ENCODE data around the gene CST5. TPM values are rescaled to one million over a fixed set of nuclear protein-coding genes. Genes with fewer than 3 reads are reported as not detected.

The CST5 gene
- total RNA-seq, 1 donor from 2014 or later, result 0.50 TPM

GRCh38 chr20:23889775-23890187 is 10.2 kb upstream of the CST5 start:
- H2AFZ ChIP-seq (ENCODE audit: low read depth, low read length), result no peak overlapping the region
- H3K79me2 ChIP-seq (ENCODE audit: insufficient read depth, low read length), result no peaks in the 10 kb centered on the region
- H3K27ac Mint-ChIP-seq (ENCODE audit: unreplicated experiment), result no peak overlapping the region
- peaks cover 8% of the 10 kb centered on the region for H3K4me1 Mint-ChIP-seq (ENCODE audit: low read depth, unreplicated experiment)
- peaks cover 22% of the 10 kb centered on the region for H3K27me3 Mint-ChIP-seq (ENCODE audit: low read depth, unreplicated experiment)
- H3K9me3 Mint-ChIP-seq (ENCODE audit: unreplicated experiment), result no peaks in the 10 kb centered on the region
- H3K9ac ChIP-seq (ENCODE audit: low read length), result no peak overlapping the region
- H3K36me3 ChIP-seq (ENCODE audit: insufficient read depth, low read length), result no peaks in the 10 kb centered on the region
- H3K9me3 ChIP-seq (ENCODE audit: insufficient read depth, low read depth, low read length), result no peaks in the 10 kb centered on the region
- H3K27me3 ChIP-seq (ENCODE audit: insufficient read depth, low read length), result no peaks in the 10 kb centered on the region
- DNase-seq (ENCODE audit: low read depth), result no peak
- no peak overlapping the region for H3K4me3 Mint-ChIP-seq (ENCODE audit: unreplicated experiment)
- FAIRE-seq, result no peak
- H4K20me1 ChIP-seq (ENCODE audit: insufficient read depth, low read length), result no peaks in the 10 kb centered on the region
- TF ChIP-seq CTCF (IDR thresholded peaks at IDR 0.05; ENCODE audit: insufficient read depth, low read depth, low read length) (peak; percentile 52), EZH2 (IDR thresholded peaks at IDR 0.05; ENCODE audit: insufficient read depth, low read length) (no peak)
- no peak overlapping the region for H3K27ac ChIP-seq (ENCODE audit: low read depth, low read length)
- H3K4me2 ChIP-seq (ENCODE audit: low read length), result no peak overlapping the region
- no peaks in the 10 kb centered on the region for H3K4me1 ChIP-seq (ENCODE audit: insufficient read depth, low read length)
- no peaks in the 10 kb centered on the region for H3K36me3 Mint-ChIP-seq (ENCODE audit: low read depth, unreplicated experiment)
- no peak overlapping the region for H3K4me3 ChIP-seq (ENCODE audit: insufficient read depth, low read depth, low read length)

GRCh38 chr20:23887856-23888255 is 8.3 kb upstream of the CST5 start:
- H3K27me3 Mint-ChIP-seq (ENCODE audit: low read depth, unreplicated experiment), result peaks cover 20% of the 10 kb centered on the region
- FAIRE-seq (no peak), DNase-seq (ENCODE audit: low read depth) (no peak)
- no peak overlapping the region for H3K4me3 Mint-ChIP-seq (ENCODE audit: unreplicated experiment)
- TF ChIP-seq CTCF (IDR thresholded peaks at IDR 0.05; ENCODE audit: insufficient read depth, low read depth, low read length) (no peak), EZH2 (IDR thresholded peaks at IDR 0.05; ENCODE audit: insufficient read depth, low read length) (no peak)
- no peak overlapping the region for H3K4me3 ChIP-seq (ENCODE audit: insufficient read depth, low read depth, low read length)
- no peaks in the 10 kb centered on the region for H3K9me3 ChIP-seq (ENCODE audit: insufficient read depth, low read depth, low read length)
- H4K20me1 ChIP-seq (ENCODE audit: insufficient read depth, low read length), result no peaks in the 10 kb centered on the region
- H3K79me2 ChIP-seq (ENCODE audit: insufficient read depth, low read length), result no peaks in the 10 kb centered on the region
- no peaks in the 10 kb centered on the region for H3K9me3 Mint-ChIP-seq (ENCODE audit: unreplicated experiment)
- H3K27me3 ChIP-seq (ENCODE audit: insufficient read depth, low read length), result no peaks in the 10 kb centered on the region
- no peak overlapping the region for H2AFZ ChIP-seq (ENCODE audit: low read depth, low read length)
- H3K4me2 ChIP-seq (ENCODE audit: low read length), result no peak overlapping the region
- no peak overlapping the region for H3K27ac Mint-ChIP-seq (ENCODE audit: unreplicated experiment)
- H3K36me3 ChIP-seq (ENCODE audit: insufficient read depth, low read length), result no peaks in the 10 kb centered on the region
- no peaks in the 10 kb centered on the region for H3K4me1 ChIP-seq (ENCODE audit: insufficient read depth, low read length)
- no peaks in the 10 kb centered on the region for H3K36me3 Mint-ChIP-seq (ENCODE audit: low read depth, unreplicated experiment)
- no peak overlapping the region for H3K9ac ChIP-seq (ENCODE audit: low read length)
- H3K27ac ChIP-seq (ENCODE audit: low read depth, low read length), result no peak overlapping the region
- peaks cover 15% of the 10 kb centered on the region for H3K4me1 Mint-ChIP-seq (ENCODE audit: low read depth, unreplicated experiment)

- FAIRE-seq (no peak), DNase-seq (ENCODE audit: low read depth) (no peak)
- Mint-ChIP-seq H3K4me1 (ENCODE audit: low read depth, unreplicated experiment) (peaks cover 32% of the 10 kb centered on the region), H3K9me3 (ENCODE audit: unreplicated experiment) (no peaks in the 10 kb centered on the region), H3K27ac (ENCODE audit: unreplicated experiment) (no peak overlapping the region), H3K27me3 (ENCODE audit: low read depth, unreplicated experiment) (peaks cover 20% of the 10 kb centered on the region), H3K4me3 (ENCODE audit: unreplicated experiment) (no peak overlapping the region), H3K36me3 (ENCODE audit: low read depth, unreplicated experiment) (no peaks in the 10 kb centered on the region)
- no peak overlapping the region for H2AFZ ChIP-seq (ENCODE audit: low read depth, low read length)
- no peak overlapping the region for H3K9ac ChIP-seq (ENCODE audit: low read length)
- H3K27ac ChIP-seq (ENCODE audit: low read depth, low read length), result no peak overlapping the region
- TF ChIP-seq CTCF (IDR thresholded peaks at IDR 0.05; ENCODE audit: insufficient read depth, low read depth, low read length), result no peak
- H3K9me3 ChIP-seq (ENCODE audit: insufficient read depth, low read depth, low read length), result no peaks in the 10 kb centered on the region
- no peak overlapping the region for H3K4me3 ChIP-seq (ENCODE audit: insufficient read depth, low read depth, low read length)
- no peaks in the 10 kb centered on the region for H3K27me3 ChIP-seq (ENCODE audit: insufficient read depth, low read length)
- no peaks in the 10 kb centered on the region for H3K36me3 ChIP-seq (ENCODE audit: insufficient read depth, low read length)
- H4K20me1 ChIP-seq (ENCODE audit: insufficient read depth, low read length), result no peaks in the 10 kb centered on the region
- H3K4me1 ChIP-seq (ENCODE audit: insufficient read depth, low read length), result no peaks in the 10 kb centered on the region
- H3K79me2 ChIP-seq (ENCODE audit: insufficient read depth, low read length), result no peaks in the 10 kb centered on the region
- H3K4me2 ChIP-seq (ENCODE audit: low read length), result no peak overlapping the region
These were observed 5.2 kb upstream of the CST5 start for GRCh38 chr20:23884771-23885162.
